ENCODE data around the gene STEEP1.

DNA sequence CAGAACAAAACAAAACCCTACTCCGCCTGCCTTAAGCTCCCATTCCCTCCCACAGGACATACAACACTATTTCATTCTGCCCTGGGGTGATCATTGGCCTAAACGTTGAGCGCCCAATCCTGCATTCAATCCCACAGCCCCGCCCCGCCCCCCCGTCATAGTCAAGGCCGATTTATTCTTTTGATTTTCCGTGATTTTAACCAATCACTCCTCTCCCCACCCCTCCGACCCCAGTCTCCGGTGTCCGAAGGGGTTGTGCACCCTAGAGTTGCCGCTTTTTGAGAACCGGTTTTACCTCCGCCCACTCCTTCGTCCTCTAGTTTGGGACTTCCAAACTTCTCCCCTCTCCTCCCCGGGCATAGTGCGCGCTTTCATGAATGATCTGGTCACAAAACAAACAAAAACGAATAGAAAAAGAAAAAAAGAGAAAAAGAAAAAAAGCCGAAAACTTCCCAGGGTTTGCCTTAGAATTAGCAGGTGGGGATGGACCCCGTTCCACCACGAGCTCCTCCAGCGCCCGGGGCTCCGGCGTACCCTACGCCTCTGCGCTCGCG, 8.7 kb upstream of the STEEP1 start:
- TF ChIP-seq EZH2 (IDR thresholded peaks at IDR 0.05; ENCODE audit: borderline replicate concordance, low read depth, low read length, poor library complexity, severe bottlenecking): no peak
- TF ChIP-seq, protein P1, sequence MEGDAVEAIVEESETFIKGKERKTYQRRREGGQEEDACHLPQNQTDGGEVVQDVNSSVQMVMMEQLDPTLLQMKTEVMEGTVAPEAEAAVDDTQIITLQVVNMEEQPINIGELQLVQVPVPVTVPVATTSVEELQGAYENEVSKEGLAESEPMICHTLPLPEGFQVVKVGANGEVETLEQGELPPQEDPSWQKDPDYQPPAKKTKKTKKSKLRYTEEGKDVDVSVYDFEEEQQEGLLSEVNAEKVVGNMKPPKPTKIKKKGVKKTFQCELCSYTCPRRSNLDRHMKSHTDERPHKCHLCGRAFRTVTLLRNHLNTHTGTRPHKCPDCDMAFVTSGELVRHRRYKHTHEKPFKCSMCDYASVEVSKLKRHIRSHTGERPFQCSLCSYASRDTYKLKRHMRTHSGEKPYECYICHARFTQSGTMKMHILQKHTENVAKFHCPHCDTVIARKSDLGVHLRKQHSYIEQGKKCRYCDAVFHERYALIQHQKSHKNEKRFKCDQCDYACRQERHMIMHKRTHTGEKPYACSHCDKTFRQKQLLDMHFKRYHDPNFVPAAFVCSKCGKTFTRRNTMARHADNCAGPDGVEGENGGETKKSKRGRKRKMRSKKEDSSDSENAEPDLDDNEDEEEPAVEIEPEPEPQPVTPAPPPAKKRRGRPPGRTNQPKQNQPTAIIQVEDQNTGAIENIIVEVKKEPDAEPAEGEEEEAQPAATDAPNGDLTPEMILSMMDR (conservative IDR thresholded peaks at IDR 0.05; ENCODE audit: low read depth, low read length): no peak
